HCT116 (cell line): ENCODE data around the gene FNDC4.

Source experiments
- CTCF ChIP-seq, 3 experiments: fragments of 200-600 bp in 1 of 3; sonication (generic) in 1 of 3; IDR thresholded peaks in 2 of 3; conservative IDR thresholded peaks in 1 of 3; 2 replicates each; pipeline ENCODE4 v1.5.1; 2012 to 2017; ENCODE audit warnings: low read depth in 2 of 3, low read length in 2 of 3, antibody characterized with exemption in 1 of 3, borderline replicate concordance in 1 of 3, control low read depth in 1 of 3, mild to moderate bottlenecking in 1 of 3, mixed read lengths in 1 of 3, mixed run types in 1 of 3, moderate library complexity in 1 of 3; ENCODE audit not compliant: insufficient read depth in 1 of 3
- POLR2AphosphoS5 ChIP-seq: IDR thresholded peaks from 2 replicates; pipeline ENCODE4 v1.6.1; 2011; ENCODE audit warnings: mild to moderate bottlenecking, low read depth, low read length, moderate library complexity

GRCh38 chr2:27507293-27507692 is 12.3 kb upstream of the FNDC4 start:
- no peak for TF ChIP-seq POLR2AphosphoS5
- no peak for TF ChIP-seq CTCF (IDR thresholded peaks at IDR 0.05 in 2 of 3, conservative IDR thresholded peaks at IDR 0.05 in 1 of 3; ENCODE audit: borderline replicate concordance in 1 of 3, insufficient read depth in 1 of 3, low read depth in 2 of 3, low read length in 2 of 3)
